Activated B cell treated with CpG ODN at 0.5 μM for 24 hours (primary cell): ENCODE measurements around the gene ZNFX1. TPM values are rescaled to one million over a fixed set of nuclear protein-coding genes. Genes with fewer than 3 reads are reported as not detected.

Source experiments
- ATAC-seq: fragments of 200-7000 bp; cut with Tn5 transposase; one replicate; pipeline ENCODE4 v1.10.0; 2021; ENCODE audit warnings: low read depth, mild to moderate bottlenecking, moderate library complexity
- CTCF ChIA-PET: fragments of 350-600 bp; sonication (Branson Sonifier 250); formaldehyde crosslinking; loops from one replicate; lab custom pipeline; 2021; ENCODE audit warnings: antibody characterized with exemption; lab: Charles Lee
- POLR2A ChIA-PET: fragments of 350-600 bp; sonication (Branson Sonifier 250); formaldehyde crosslinking; loops from one replicate; lab custom pipeline; 2021; ENCODE audit warnings: antibody characterized with exemption; lab: Charles Lee
- DNase-seq: peaks from one replicate; pipeline ENCODE4 v3.0.0; 2022
- H3K27ac Mint-ChIP-seq: one replicate; pipeline ENCODE4 v1.8.0; 2020; ENCODE audit warnings: mixed read lengths
- H3K27me3 Mint-ChIP-seq: one replicate; pipeline ENCODE4 v1.8.0; 2021; ENCODE audit warnings: mixed read lengths
- H3K36me3 Mint-ChIP-seq: one replicate; pipeline ENCODE4 v1.8.0; 2021; ENCODE audit warnings: low read depth, mixed read lengths
- H3K4me1 Mint-ChIP-seq: one replicate; pipeline ENCODE4 v1.8.0; 2021; ENCODE audit warnings: mixed read lengths
- H3K4me3 Mint-ChIP-seq: one replicate; pipeline ENCODE4 v1.8.0; 2020; ENCODE audit warnings: mild to moderate bottlenecking, mixed read lengths
- H3K9me3 Mint-ChIP-seq: one replicate; pipeline ENCODE4 v1.8.0; 2020; ENCODE audit warnings: mixed read lengths
- CTCF ChIP-seq: fragments of 200-600 bp; IDR thresholded peaks from one replicate; pipeline ENCODE4 v1.8.0; 2022; ENCODE audit warnings: antibody characterized with exemption, mild to moderate bottlenecking
- intact Hi-C: fragments of 100-400 bp; cut with micrococcal nuclease; formaldehyde crosslinking; loops from one replicate; pipeline ENCODE4 v1.15.1; 2024
- total RNA-seq: library from RNA; stranded (reverse); gene quantifications from 2 replicates; pipeline ENCODE4 v1.2.3, GENCODE V29; 2022

The ZNFX1 gene
- total RNA-seq, 1 donor from 2014 or later: 51.9 TPM

GRCh38 chr20:49270177-49270576 is 7.7 kb downstream of the ZNFX1 start:
- ChIA-PET CTCF (no interaction called here), POLR2A (no interaction called here)
- H3K36me3 Mint-ChIP-seq: peaks cover 79% of the 10 kb centered on the region
- H3K4me3 Mint-ChIP-seq: peak overlapping the region; percentile 11
- H3K9me3 Mint-ChIP-seq: peaks cover 6% of the 10 kb centered on the region
- TF ChIP-seq CTCF: no peak
- intact Hi-C loops: loop anchor here (10.0 kb wide), 2 partner anchors 445 to 1245 kb away; partner anchors contain the start of genes PREX1 and PTPN1
- no peaks in the 10 kb centered on the region for H3K27me3 Mint-ChIP-seq
- ATAC-seq: no peak
- peak overlapping the region; percentile 56 for H3K27ac Mint-ChIP-seq
- no peak for DNase-seq
- peaks cover 65% of the 10 kb centered on the region for H3K4me1 Mint-ChIP-seq

GRCh38 chr20:49268600-49269365 is 9.1 kb downstream of the ZNFX1 start:
- Mint-ChIP-seq H3K27me3 (no peaks in the 10 kb centered on the region), H3K9me3 (peaks cover 6% of the 10 kb centered on the region), H3K4me3 (peak overlapping the region; percentile 70), H3K27ac (peak overlapping the region; percentile 66), H3K36me3 (peaks cover 87% of the 10 kb centered on the region), H3K4me1 (peaks cover 67% of the 10 kb centered on the region)
- no peak for TF ChIP-seq CTCF
- intact Hi-C loops: loop anchor here (1.0 kb wide), 1 partner anchor 8 kb away; no protein-coding TSS in a partner anchor
- no peak for DNase-seq
- ChIA-PET POLR2A (interaction anchor here (3.3 kb wide), 1 partner anchor 9 kb away, joined by 29 read pairs; the partner anchor contains the start of gene ZNFX1), CTCF (no interaction called here)
- ATAC-seq: peak; percentile 49

- Mint-ChIP-seq H3K27ac (peak overlapping the region; percentile 76), H3K27me3 (no peaks in the 10 kb centered on the region), H3K36me3 (peaks cover 92% of the 10 kb centered on the region), H3K9me3 (peaks cover 6% of the 10 kb centered on the region), H3K4me1 (peaks cover 59% of the 10 kb centered on the region), H3K4me3 (peak overlapping the region; percentile 55)
- ATAC-seq (peak; percentile 32), DNase-seq (no peak)
- TF ChIP-seq CTCF: no peak
- ChIA-PET POLR2A (interaction anchor here (0.7 to 3.3 kb wide), 2 partner anchors 10 to 13 kb away, joined by 3 to 29 read pairs; partner anchors contain the start of gene ZNFX1), CTCF (no interaction called here)
- intact Hi-C loops: no loop called here
Measured at GRCh38 chr20:49267327-49267726, 10.5 kb downstream of the ZNFX1 start.

- Mint-ChIP-seq H3K4me1 (peaks cover 18% of the 10 kb centered on the region), H3K9me3 (peaks cover 2% of the 10 kb centered on the region), H3K27me3 (no peaks in the 10 kb centered on the region), H3K4me3 (no peak overlapping the region), H3K36me3 (peaks cover 86% of the 10 kb centered on the region), H3K27ac (no peak overlapping the region)
- ChIA-PET CTCF (no interaction called here), POLR2A (interaction anchor here (0.6 to 1.4 kb wide), 4 partner anchors 12 to 83 kb away, joined by 3 to 8 read pairs (median 3); no protein-coding TSS in a partner anchor)
- intact Hi-C loops: no loop called here
- no peak for ATAC-seq
- no peak for TF ChIP-seq CTCF
- no peak for DNase-seq
Measured at GRCh38 chr20:49262444-49262843, 15.4 kb downstream of the ZNFX1 start.

GRCh38 chr20:49261173-49261572 is 16.7 kb downstream of the ZNFX1 start:
- ChIA-PET POLR2A (no interaction called here), CTCF (no interaction called here)
- Mint-ChIP-seq H3K27ac (no peak overlapping the region), H3K27me3 (no peaks in the 10 kb centered on the region), H3K36me3 (peaks cover 89% of the 10 kb centered on the region), H3K4me1 (peaks cover 8% of the 10 kb centered on the region), H3K4me3 (no peak overlapping the region), H3K9me3 (peaks cover 2% of the 10 kb centered on the region)
- DNase-seq (no peak), ATAC-seq (no peak)
- TF ChIP-seq CTCF: no peak
- intact Hi-C loops: no loop called here
